ENCODE data around the gene CCL7. TPM values are rescaled to one million over a fixed set of nuclear protein-coding genes. Genes with fewer than 3 reads are reported as not detected.

CCL7 gene
- total RNA-seq, 1 donor from 2014 or later: not detected

GRCh38 chr17:34255841-34256240, 14.2 kb upstream of the CCL7 start:
- no peaks in the 10 kb centered on the region for H3K9me3 ChIP-seq (replicated peaks)
- TF ChIP-seq CTCF (IDR thresholded peaks at IDR 0.05; ENCODE audit: borderline replicate concordance): no peak
- intact Hi-C loops (cut with micrococcal nuclease): no loop called here
- peak overlapping the region; percentile 65 for H3K4me3 ChIP-seq
- DNase-seq: no peak
- peaks cover 64% of the 10 kb centered on the region for H3K4me1 ChIP-seq
- H3K27me3 ChIP-seq (ENCODE audit: low read depth): no peaks in the 10 kb centered on the region
- peak overlapping the region; percentile 91 for H3K27ac ChIP-seq (replicated peaks)
- H3K36me3 ChIP-seq: peaks cover 4% of the 10 kb centered on the region

DNA sequence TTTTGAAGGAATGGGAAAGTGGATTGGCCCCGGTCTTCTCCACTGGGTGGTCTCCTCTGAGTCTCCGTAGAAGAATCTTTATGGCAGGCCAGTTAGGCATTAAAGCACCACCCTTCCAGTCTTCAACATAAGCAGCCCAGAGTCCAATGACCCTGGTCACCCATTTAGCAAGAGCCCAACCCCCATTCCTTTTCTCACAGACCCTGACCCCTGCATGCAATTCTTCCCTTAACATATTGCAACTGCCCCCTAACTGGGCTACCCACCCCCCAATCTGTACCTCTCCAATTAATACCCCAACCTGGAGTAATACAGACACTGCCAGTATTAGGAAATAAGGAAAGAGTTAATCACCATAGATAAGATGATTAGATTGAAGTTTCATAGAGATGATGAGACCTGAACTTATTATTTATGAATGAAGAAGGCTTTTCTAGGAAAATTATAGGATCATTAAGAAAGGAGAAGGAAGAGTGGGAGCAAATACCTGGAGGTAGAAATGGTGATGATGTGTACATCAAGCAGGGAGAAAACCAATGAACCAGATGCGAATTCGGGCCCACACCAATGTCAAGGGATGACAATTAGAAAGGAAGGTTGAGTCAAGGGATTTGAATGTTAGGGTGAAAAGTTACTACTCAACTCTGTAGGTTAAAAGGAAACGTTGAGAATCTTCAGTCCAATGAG, 12.6 kb upstream of the CCL7 start:
- peaks cover 4% of the 10 kb centered on the region for H3K36me3 ChIP-seq
- H3K4me1 ChIP-seq: peaks cover 48% of the 10 kb centered on the region
- no peaks in the 10 kb centered on the region for H3K9me3 ChIP-seq (replicated peaks)
- H3K27me3 ChIP-seq (ENCODE audit: low read depth): no peaks in the 10 kb centered on the region
- DNase-seq: no peak
- TF ChIP-seq CTCF (IDR thresholded peaks at IDR 0.05; ENCODE audit: borderline replicate concordance): no peak
- intact Hi-C loops (cut with micrococcal nuclease): no loop called here
- no peak overlapping the region for H3K27ac ChIP-seq (replicated peaks)
- H3K4me3 ChIP-seq: no peak overlapping the region

- H3K9me3 ChIP-seq (replicated peaks): no peaks in the 10 kb centered on the region
- no peak overlapping the region for H3K4me3 ChIP-seq
- intact Hi-C loops (cut with micrococcal nuclease): no loop called here
- TF ChIP-seq CTCF (IDR thresholded peaks at IDR 0.05; ENCODE audit: borderline replicate concordance): no peak
- peaks cover 4% of the 10 kb centered on the region for H3K36me3 ChIP-seq
- H3K4me1 ChIP-seq: peaks cover 43% of the 10 kb centered on the region
- H3K27me3 ChIP-seq (ENCODE audit: low read depth): no peaks in the 10 kb centered on the region
- no peak for DNase-seq
- no peak overlapping the region for H3K27ac ChIP-seq (replicated peaks)
These were observed 12.1 kb upstream of the CCL7 start for GRCh38 chr17:34257986-34258326.

GRCh38 chr17:34259146-34259545, 10.9 kb upstream of the CCL7 start:
- intact Hi-C loops (cut with micrococcal nuclease): no loop called here
- DNase-seq: no peak
- peaks cover 4% of the 10 kb centered on the region for H3K36me3 ChIP-seq
- no peak for TF ChIP-seq CTCF (IDR thresholded peaks at IDR 0.05; ENCODE audit: borderline replicate concordance)
- peaks cover 31% of the 10 kb centered on the region for H3K4me1 ChIP-seq
- no peaks in the 10 kb centered on the region for H3K27me3 ChIP-seq (ENCODE audit: low read depth)
- no peaks in the 10 kb centered on the region for H3K9me3 ChIP-seq (replicated peaks)
- no peak overlapping the region for H3K4me3 ChIP-seq
- H3K27ac ChIP-seq (replicated peaks): no peak overlapping the region

DNA sequence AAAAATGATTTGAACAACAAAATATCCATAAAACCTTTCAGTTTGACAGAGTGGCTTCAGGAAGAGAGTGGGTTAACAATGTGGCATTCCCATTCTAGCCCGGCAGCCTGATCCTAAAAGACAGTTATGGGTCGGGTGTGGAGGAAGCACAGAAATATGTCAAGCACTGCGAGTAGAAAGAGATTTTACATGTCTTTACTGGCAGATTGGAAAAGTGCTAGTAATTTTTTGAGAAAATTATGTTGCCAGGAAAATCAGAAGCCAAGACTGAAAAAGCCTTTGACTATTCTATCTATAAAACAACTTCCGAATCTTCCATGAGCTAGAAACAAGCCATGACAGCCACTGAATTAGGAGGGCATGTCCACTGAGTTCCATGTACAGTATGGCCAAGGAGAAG, 9.2 kb upstream of the CCL7 start:
- no peak overlapping the region for H3K4me3 ChIP-seq
- no peaks in the 10 kb centered on the region for H3K9me3 ChIP-seq (replicated peaks)
- H3K36me3 ChIP-seq: peaks cover 4% of the 10 kb centered on the region
- no peak for DNase-seq
- no peaks in the 10 kb centered on the region for H3K27me3 ChIP-seq (ENCODE audit: low read depth)
- H3K27ac ChIP-seq (replicated peaks): no peak overlapping the region
- H3K4me1 ChIP-seq: peaks cover 14% of the 10 kb centered on the region
- TF ChIP-seq CTCF (IDR thresholded peaks at IDR 0.05; ENCODE audit: borderline replicate concordance): no peak
- intact Hi-C loops (cut with micrococcal nuclease): no loop called here
